Endothelial cell of umbilical vein (primary cell): ENCODE data around the gene GAB2.
"Not testable (repeated sequence)": the region's sequence is repeated elsewhere in the genome, so short reads cannot be mapped to it uniquely, and the experiment has no call there.

Experiments
- CTCF ChIP-seq, 2 donors: IDR thresholded peaks; 1 replicate in 1 of 2; 2 replicates in 1 of 2; pipeline ENCODE4 v1.5.1; 2011; ENCODE audit warnings: low read length in 2 of 2, mild to moderate bottlenecking in 2 of 2, moderate library complexity in 2 of 2, control low read depth in 1 of 2, inconsistent platforms in 1 of 2, low read depth in 1 of 2; ENCODE audit not compliant: insufficient read depth in 1 of 2; ENCODE audit errors: extremely low read depth in 1 of 2
- EZH2 ChIP-seq: IDR thresholded peaks from 2 replicates; pipeline ENCODE4 v1.6.1; 2012; ENCODE audit warnings: borderline replicate concordance, low read depth, mild to moderate bottlenecking, moderate library complexity, low read length, inconsistent platforms; ENCODE audit not compliant: severe bottlenecking
- JUN ChIP-seq: IDR thresholded peaks from 2 replicates; pipeline ENCODE4 v1.6.1; 2011; ENCODE audit warnings: borderline replicate concordance, low read depth; ENCODE audit not compliant: insufficient read length, insufficient read depth
- MAX ChIP-seq: IDR thresholded peaks from 2 replicates; pipeline ENCODE4 v1.6.1; 2011; ENCODE audit not compliant: insufficient read depth, insufficient read length
- MYC ChIP-seq: IDR thresholded peaks from one replicate; pipeline ENCODE4 v1.6.1; 2011; ENCODE audit warnings: mild to moderate bottlenecking, low read depth, low read length
- POLR2A ChIP-seq: IDR thresholded peaks from 2 replicates; pipeline ENCODE4 v1.6.1; 2012; ENCODE audit warnings: low read depth, mild to moderate bottlenecking, control low read depth, low read length
- POLR2AphosphoS5 ChIP-seq: IDR thresholded peaks from 2 replicates; pipeline ENCODE4 v1.6.1; 2012; ENCODE audit warnings: low read depth, mild to moderate bottlenecking, control low read depth, low read length, moderate library complexity; ENCODE audit not compliant: insufficient read depth

DNA sequence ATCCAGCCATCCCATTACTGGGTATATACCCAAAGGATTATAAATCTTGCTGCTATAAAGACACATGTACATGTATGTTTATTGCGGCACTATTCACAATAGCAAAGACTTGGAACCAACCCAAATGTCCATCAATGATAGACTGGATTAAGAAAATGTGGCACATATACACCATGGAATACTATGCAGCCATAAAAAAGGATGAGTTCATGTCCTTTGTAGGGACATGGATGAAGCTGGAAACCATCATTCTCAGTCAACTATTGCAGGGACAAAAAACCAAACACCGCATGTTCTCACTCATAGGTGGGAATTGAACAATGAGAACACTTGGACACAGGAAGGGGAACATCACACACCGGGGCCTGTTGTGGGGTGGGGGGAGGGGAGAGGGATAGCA, 59.7 kb downstream of the GAB2 start:
- TF ChIP-seq JUN; POLR2A; POLR2AphosphoS5; CTCF (IDR thresholded peaks at IDR 0.05; ENCODE audit: extremely low read depth in 1 of 2, insufficient read depth in 1 of 2, low read depth in 1 of 2, low read length in 2 of 2); MAX; MYC; EZH2: not testable (repeated sequence)
